ENCODE measurements around the gene ANXA11.
"Not testable (repeated sequence)": the region's sequence is repeated elsewhere in the genome, so short reads cannot be mapped to it uniquely, and the experiment has no call there.

GRCh38 chr10:80253963-80254271, 48.6 kb upstream of the ANXA11 start:
- not testable (repeated sequence) for TF ChIP-seq CTCF (IDR thresholded peaks at IDR 0.05); POLR2A (IDR thresholded peaks at IDR 0.05; ENCODE audit: low read depth); POLR2AphosphoS5 (IDR thresholded peaks at IDR 0.05)

All from esophagus muscularis mucosa (tissue), 3 donors.